Hepatocyte (in vitro differentiated cells): Measurements from ENCODE around the gene ZNF521.

Experiments
- EZH2 ChIP-seq: fragments of 200-600 bp; sonication (generic); IDR thresholded peaks from 2 replicates; pipeline ENCODE4 v1.6.1; 2016; ENCODE audit warnings: antibody characterized with exemption, mild to moderate bottlenecking, borderline replicate concordance
- TF ChIP-seq, protein P1 (sequence below): fragments of 200-600 bp; sonication (generic); IDR thresholded peaks from 2 replicates; pipeline ENCODE4 v1.5.1; 2016; ENCODE audit warnings: antibody characterized with exemption, mild to moderate bottlenecking; ENCODE audit not compliant: poor library complexity

GRCh38 chr18:25262920-25263319, 89.0 kb downstream of the ZNF521 start:
- TF ChIP-seq, protein P1, sequence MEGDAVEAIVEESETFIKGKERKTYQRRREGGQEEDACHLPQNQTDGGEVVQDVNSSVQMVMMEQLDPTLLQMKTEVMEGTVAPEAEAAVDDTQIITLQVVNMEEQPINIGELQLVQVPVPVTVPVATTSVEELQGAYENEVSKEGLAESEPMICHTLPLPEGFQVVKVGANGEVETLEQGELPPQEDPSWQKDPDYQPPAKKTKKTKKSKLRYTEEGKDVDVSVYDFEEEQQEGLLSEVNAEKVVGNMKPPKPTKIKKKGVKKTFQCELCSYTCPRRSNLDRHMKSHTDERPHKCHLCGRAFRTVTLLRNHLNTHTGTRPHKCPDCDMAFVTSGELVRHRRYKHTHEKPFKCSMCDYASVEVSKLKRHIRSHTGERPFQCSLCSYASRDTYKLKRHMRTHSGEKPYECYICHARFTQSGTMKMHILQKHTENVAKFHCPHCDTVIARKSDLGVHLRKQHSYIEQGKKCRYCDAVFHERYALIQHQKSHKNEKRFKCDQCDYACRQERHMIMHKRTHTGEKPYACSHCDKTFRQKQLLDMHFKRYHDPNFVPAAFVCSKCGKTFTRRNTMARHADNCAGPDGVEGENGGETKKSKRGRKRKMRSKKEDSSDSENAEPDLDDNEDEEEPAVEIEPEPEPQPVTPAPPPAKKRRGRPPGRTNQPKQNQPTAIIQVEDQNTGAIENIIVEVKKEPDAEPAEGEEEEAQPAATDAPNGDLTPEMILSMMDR = no peak
- no peak for TF ChIP-seq EZH2
